Central memory CD4-positive, alpha-beta T cell (primary cell): ENCODE data around the gene ATP2B2.

Source experiments
- DNase-seq: peaks from one replicate; pipeline ENCODE4 v3.0.0; 2022

The ATP2B2 gene

GRCh38 chr3:10492364-10493201, 12.8 kb downstream of the ATP2B2 start:
- DNase-seq = no peak

DNA sequence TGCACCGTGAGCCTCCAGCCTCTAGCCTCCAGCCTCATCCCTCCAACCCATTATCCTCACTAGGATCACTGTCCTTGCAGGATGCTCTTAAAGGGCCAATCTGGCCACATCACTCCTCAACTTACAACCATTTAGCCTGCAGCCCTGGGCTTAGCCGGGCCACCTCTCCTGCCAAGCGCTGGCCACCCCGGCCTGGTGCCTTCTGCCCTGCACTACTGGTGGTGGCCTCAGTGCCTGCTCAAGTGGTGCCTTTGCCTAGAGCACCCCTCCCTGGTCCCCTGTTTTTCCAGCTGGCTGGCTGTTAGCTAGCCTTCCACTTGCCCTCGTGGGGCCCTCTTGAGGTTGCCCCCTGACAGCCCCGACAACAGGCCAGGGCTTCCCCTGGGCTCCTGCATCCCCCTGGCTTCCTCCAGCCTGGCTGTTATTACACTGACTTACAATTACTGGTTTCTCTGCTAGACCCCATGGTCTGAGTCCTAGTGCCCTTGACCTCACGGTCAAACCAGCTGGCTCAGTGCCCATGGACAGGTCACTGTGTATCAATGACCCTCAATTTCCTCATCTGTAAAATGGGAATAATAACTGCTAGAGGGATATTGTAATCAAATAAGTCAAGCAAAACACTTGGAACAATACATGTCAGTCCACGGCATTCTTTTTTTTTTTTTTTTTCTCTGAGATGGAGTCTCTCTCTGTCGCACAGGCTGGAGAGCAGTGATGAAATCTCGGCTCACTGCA, 15.5 kb downstream of the ATP2B2 start:
- DNase-seq = no peak

DNA sequence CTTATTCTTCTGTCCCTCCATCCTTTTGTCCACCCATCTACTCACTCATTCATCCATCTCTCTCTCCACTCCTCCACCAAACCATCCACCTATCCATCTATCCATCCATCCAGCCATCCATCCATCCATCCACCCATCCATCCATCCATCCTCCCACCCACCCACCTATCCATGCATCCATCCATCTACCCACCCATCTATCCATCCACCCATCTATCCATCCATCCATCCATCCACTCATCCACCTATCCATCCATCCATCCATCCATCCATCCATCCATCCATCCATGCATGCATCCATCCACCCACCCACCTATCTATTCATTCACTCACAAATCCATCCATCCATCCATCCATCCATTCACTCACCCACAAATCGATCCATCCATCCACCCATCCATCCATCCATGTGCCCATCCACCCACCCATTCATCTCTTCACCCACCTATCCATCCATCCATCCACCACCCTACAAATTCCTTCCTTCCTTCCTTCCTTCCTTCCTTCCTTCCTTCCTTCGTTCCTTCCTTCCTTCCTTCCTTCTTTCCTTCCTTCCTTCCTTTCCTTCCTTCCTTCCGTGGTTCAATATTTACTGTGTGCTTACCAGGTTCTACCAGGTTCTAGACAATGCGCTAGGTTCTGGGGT, 17.3 kb downstream of the ATP2B2 start:
- no peak for DNase-seq

GRCh38 chr3:10485806-10486205, 19.6 kb downstream of the ATP2B2 start:
- DNase-seq = no peak

DNA sequence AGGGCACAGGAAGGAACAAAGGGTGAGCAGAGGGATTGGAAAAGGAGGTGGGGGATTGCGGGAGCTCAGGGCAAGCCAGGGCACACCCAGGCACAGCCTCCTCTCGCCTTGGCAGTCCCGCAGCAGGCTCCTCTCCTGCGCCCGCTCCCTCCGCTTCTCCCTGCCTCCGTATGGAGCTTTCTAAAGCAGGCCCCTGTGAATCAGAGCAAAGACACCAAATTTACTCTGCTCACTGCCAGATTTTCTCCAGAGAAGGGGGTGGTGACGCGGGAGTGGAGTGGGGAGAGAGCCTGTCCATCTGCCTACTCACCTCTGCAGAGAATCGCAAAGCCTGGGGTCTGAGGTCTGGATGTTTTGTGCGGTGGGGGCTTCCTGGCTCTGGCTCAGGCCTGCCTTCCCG, 20.0 kb downstream of the ATP2B2 start:
- DNase-seq = no peak

GRCh38 chr3:10484709-10485108, 20.7 kb downstream of the ATP2B2 start:
- DNase-seq = no peak

- no peak for DNase-seq
Measured at GRCh38 chr3:10483686-10484345, 21.6 kb downstream of the ATP2B2 start.

DNA sequence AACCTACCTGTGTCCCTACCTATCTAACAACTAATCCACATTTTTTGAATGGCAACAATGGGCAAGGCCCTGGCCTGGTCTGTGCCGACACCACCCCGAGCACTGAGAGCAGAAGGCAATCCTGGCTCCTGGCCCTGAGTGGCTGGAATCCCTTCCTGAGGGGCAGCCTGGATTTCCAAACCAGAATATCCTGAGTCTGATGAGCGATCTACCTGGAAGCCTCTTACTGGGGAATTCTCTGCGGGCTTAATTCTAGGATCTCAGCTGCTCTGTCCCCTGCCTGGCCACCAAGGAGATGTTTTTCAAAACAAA, 22.1 kb downstream of the ATP2B2 start:
- DNase-seq = no peak

DNA sequence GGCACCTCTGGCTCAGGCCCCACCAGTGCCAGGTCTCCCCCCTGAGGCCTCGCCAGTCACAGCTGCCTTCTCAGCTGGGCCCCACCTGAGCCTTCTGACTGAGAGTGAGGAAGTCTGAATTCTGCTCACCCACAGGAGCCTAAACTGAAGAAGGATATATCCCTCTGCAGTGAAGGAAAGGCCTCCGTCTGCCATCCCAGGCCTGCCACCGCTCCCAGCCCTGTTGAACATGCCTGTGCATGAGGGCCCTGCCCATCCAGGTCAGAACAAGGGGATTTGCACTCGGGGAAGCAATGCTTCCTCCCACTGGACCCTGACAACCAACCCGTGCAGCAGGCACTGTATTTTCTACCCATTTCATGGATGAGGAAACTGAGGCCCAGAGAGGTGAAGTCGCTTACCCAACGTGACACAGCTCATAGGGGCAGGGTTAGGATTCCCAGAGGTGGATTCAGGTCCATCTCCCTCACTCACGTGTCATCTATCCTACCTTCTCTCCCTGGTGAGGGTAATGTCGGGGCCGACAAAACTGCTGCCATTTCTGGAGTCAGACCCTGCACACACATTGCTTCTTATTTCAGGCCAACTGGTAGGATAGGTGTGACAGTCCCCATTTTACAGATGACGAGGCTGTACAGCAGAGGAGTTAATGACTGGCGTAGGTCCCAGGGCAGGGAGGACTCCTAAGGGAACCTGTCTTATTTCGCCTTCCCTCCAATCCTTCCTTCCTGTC, 22.6 kb downstream of the ATP2B2 start:
- DNase-seq = no peak

DNA sequence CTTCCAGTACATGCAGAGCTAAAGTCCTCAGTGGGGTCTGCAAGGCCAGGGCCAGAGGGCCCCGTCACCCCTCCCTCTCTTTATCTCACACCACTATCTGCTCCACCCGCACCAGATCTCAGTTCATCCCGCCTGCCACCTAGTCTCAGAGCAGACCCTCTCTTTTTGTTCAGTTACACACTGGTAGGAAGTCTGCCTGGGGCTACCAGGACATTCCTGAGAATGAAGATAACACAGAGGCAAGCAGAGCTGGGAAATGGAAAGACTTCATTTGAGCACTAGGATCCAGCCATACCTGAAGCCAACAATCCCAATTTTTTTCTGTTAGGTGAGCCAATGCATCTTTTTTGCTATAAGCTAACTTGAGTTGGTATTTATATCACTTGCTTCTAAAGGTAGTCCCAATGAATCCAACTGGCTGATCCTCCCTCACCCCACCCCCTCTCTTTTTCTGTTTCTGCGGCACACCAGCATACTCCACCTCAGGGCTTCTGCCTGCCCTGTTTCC, 24.5 kb downstream of the ATP2B2 start:
- no peak for DNase-seq

DNA sequence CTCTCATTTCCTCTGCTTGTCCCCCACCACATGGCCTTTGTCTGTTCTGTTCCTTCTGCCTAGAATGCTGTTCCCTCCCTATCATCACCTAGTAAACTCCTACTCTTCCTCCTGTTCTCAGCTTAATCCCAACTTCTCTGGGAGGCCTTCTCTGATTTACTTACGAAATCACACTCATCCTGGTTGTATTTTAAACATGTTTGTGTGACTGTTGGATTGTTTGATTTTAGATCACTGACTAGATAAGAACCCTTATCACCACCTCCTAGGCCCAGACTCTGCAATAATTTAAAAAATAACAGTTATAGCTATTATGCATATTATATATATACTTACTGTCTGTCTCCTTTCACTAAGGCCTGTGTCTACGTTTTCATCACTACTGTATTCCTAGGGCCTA, 26.1 kb downstream of the ATP2B2 start:
- DNase-seq = no peak

DNA sequence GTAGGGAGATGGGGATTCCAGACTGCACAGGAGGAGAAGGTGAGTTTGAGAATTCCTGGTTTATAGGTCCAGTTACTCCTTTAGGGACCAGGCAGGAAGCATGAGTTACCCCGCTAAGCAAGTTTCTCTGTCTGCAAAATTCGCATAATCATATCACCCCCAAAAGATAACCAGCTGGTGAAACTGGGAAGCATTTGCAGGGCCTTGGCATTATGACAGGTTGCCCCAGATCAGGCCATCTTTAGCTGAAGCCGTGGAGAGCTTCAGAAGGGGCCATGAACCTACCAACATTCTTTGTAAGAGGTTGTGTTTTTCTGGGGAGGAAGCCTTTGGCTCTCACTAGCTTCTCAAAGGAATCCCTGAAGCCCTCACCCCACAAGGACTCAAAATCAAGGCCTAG, 29.4 kb downstream of the ATP2B2 start:
- DNase-seq = no peak

DNA sequence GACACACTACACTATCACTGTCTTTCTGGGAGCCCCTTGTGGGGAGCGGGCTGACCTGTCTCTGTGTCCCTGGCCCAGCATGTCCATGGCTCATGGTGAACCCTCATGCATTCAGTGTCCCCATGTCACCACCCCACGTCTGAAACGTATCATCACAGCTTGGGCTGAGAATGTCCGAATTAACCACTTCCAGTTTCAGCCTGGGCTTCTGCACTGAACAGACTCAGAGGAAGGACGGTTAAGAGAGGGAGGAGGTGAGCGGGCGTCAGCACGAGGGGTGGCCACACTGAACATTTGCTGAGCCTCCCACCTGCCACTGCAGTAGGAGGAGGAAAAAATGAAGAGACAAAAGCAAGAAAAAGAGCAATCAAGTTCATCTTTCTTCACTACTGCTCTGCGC, 30.5 kb downstream of the ATP2B2 start:
- DNase-seq = no peak

- DNase-seq = no peak
Measured at GRCh38 chr3:10474275-10474646, 31.1 kb downstream of the ATP2B2 start.

DNA sequence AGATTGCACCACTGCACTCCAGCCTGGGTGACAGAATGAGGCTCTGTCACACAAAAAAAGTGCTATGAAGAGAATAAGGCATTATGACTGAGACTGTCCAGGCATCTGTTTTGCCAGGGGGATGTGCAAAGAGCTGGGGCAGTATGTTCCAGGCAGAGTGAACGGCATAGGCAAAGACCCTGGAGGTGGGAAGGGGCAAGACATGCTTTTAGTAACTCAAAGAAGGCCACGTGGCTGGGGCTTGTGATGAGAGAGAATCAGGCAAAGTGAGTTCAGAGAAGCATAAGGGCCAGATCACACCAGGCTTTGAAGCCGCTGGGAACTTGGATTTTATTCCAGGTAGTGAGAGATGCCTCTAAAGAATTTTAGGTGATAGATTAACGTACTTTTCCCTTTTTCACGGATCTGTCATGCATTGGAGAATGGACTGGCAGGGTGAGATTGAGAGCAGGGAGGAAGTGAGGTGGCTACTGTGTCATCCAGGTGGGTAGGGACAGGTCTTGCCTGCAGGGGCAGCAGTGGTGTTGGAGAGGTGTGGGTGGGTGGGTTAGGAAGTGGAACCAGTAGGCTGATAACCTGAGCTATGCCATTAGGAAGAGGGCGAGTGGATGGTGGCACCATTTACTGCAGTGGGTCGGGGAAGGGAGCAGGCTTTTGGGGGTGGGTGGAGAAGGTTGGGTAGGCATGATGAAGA, 31.7 kb downstream of the ATP2B2 start:
- DNase-seq = no peak

GRCh38 chr3:10472877-10473440, 32.4 kb downstream of the ATP2B2 start:
- no peak for DNase-seq

- no peak for DNase-seq
Measured at GRCh38 chr3:10471054-10471688, 34.2 kb downstream of the ATP2B2 start.

- DNase-seq = no peak
Measured at GRCh38 chr3:10470120-10471053, 35.0 kb downstream of the ATP2B2 start.

GRCh38 chr3:10469441-10470119, 35.8 kb downstream of the ATP2B2 start:
- no peak for DNase-seq
